ENCODE data around the gene THY1.
"Not testable (repeated sequence)": the region's sequence is repeated elsewhere in the genome, so short reads cannot be mapped to it uniquely, and the experiment has no call there.

The THY1 gene

GRCh38 chr11:119459293-119459976 is 36.5 kb upstream of the THY1 start:
- H3K4me1 ChIP-seq (ENCODE audit: control insufficient read depth in 5 of 5, insufficient read depth in 5 of 5, low read length in 5 of 5), result peaks cover 0 to 19% (median 3%) of the 10 kb centered on the region in 5 donors
- H3K27me3 ChIP-seq (ENCODE audit: control insufficient read depth in 5 of 5, insufficient read depth in 4 of 5, low read length in 5 of 5), result peaks cover 0 to 3% (median 0%) of the 10 kb centered on the region in 5 donors
- H3K36me3 ChIP-seq (ENCODE audit: control insufficient read depth in 5 of 5, insufficient read depth in 5 of 5, low read length in 5 of 5), result no peaks in the 10 kb centered on the region
- H3K4me3 ChIP-seq (ENCODE audit: low read depth in 1 of 5, low read length in 5 of 5), result no peak overlapping the region
- no peak overlapping the region for H3K9ac ChIP-seq (ENCODE audit: low read length in 5 of 5)
- H3K27ac ChIP-seq (ENCODE audit: low read depth, low read length), result no peak overlapping the region
- H3K9me3 ChIP-seq (ENCODE audit: control insufficient read depth in 5 of 5, low read length in 5 of 5), result no peaks in the 10 kb centered on the region

- not testable (repeated sequence) for H3K9ac ChIP-seq (ENCODE audit: low read length in 5 of 5); H3K27ac ChIP-seq (ENCODE audit: low read depth, low read length); H3K4me3 ChIP-seq (ENCODE audit: low read depth in 1 of 5, low read length in 5 of 5); H3K36me3 ChIP-seq (ENCODE audit: control insufficient read depth in 5 of 5, insufficient read depth in 5 of 5, low read length in 5 of 5); H3K9me3 ChIP-seq (ENCODE audit: control insufficient read depth in 5 of 5, low read length in 5 of 5); H3K27me3 ChIP-seq (ENCODE audit: control insufficient read depth in 5 of 5, insufficient read depth in 4 of 5, low read length in 5 of 5)
- H3K4me1 ChIP-seq (ENCODE audit: control insufficient read depth in 5 of 5, insufficient read depth in 5 of 5, low read length in 5 of 5), result peaks cover 0 to 10% (median 3%) of the 10 kb centered on the region in 5 donors
Observed at GRCh38 chr11:119455708-119456107, 32.7 kb upstream of the THY1 start.

DNA sequence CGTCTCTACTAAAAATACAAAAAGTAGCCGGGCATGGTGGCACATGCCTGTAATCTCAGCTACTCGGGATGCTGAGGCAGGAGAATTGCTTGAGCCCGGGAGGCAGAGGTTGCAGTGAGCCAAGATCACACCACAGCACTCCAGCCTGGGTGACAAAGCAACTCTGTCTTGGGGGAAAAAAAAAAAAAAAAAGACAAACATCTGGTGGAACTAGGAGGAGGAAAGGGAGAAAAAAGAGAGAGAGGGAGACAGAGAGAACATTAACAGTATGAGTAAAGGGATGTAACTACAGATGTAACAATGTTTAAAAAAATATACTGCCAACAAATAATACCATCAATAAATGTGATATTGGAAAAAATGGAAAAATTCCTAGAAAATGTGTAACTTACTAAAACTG is 32.3 kb upstream of the THY1 start:
- H3K36me3 ChIP-seq (ENCODE audit: control insufficient read depth in 5 of 5, insufficient read depth in 5 of 5, low read length in 5 of 5); H3K27me3 ChIP-seq (ENCODE audit: control insufficient read depth in 5 of 5, insufficient read depth in 4 of 5, low read length in 5 of 5); H3K4me1 ChIP-seq (ENCODE audit: control insufficient read depth in 5 of 5, insufficient read depth in 5 of 5, low read length in 5 of 5); H3K9ac ChIP-seq (ENCODE audit: low read length in 5 of 5); H3K27ac ChIP-seq (ENCODE audit: low read depth, low read length); H3K4me3 ChIP-seq (ENCODE audit: low read depth in 1 of 5, low read length in 5 of 5); H3K9me3 ChIP-seq (ENCODE audit: control insufficient read depth in 5 of 5, low read length in 5 of 5): not testable (repeated sequence)

DNA sequence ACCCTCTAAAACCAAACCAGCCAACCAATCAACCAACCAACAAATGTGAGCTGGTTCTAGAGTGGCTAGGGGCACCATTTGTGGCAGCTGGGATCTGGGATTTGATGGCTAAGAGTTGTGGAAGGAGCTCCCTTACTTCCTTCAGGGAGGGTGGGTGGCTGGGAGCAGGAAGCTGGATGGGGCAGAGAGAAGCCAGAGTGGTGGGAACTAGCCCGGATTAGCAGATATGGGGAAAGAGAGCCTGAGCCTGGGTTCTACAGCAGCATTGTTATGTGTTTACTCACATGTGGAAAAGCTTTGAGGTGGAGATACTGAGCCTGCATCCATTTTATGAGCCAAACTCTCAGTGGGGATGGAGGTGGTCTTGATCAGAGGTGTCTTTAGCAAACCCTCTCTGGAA is 30.9 kb upstream of the THY1 start:
- Histone ChIP-seq H3K9me3 (ENCODE audit: control insufficient read depth in 5 of 5, low read length in 5 of 5) (no peaks in the 10 kb centered on the region), H3K36me3 (ENCODE audit: control insufficient read depth in 5 of 5, insufficient read depth in 5 of 5, low read length in 5 of 5) (no peaks in the 10 kb centered on the region), H3K27me3 (ENCODE audit: control insufficient read depth in 5 of 5, insufficient read depth in 4 of 5, low read length in 5 of 5) (peaks cover 0 to 5% (median 0%) of the 10 kb centered on the region in 5 donors), H3K4me3 (ENCODE audit: low read depth in 1 of 5, low read length in 5 of 5) (no peak overlapping the region), H3K4me1 (ENCODE audit: control insufficient read depth in 5 of 5, insufficient read depth in 5 of 5, low read length in 5 of 5) (no peaks in the 10 kb centered on the region), H3K27ac (ENCODE audit: low read depth, low read length) (no peak overlapping the region), H3K9ac (ENCODE audit: low read length in 5 of 5) (no peak overlapping the region)

- peaks cover 2 to 17% (median 3%) of the 10 kb centered on the region in 5 donors for H3K4me1 ChIP-seq (ENCODE audit: control insufficient read depth in 5 of 5, insufficient read depth in 5 of 5, low read length in 5 of 5)
- H3K9me3 ChIP-seq (ENCODE audit: control insufficient read depth in 5 of 5, low read length in 5 of 5), result no peaks in the 10 kb centered on the region
- H3K4me3 ChIP-seq (ENCODE audit: low read depth in 1 of 5, low read length in 5 of 5), result no peak overlapping the region
- H3K27me3 ChIP-seq (ENCODE audit: control insufficient read depth in 5 of 5, insufficient read depth in 4 of 5, low read length in 5 of 5), result peaks cover 0 to 8% (median 3%) of the 10 kb centered on the region in 5 donors
- H3K9ac ChIP-seq (ENCODE audit: low read length in 5 of 5), result no peak overlapping the region
- H3K27ac ChIP-seq (ENCODE audit: low read depth, low read length), result no peak overlapping the region
- no peaks in the 10 kb centered on the region for H3K36me3 ChIP-seq (ENCODE audit: control insufficient read depth in 5 of 5, insufficient read depth in 5 of 5, low read length in 5 of 5)
Observed at GRCh38 chr11:119450590-119451326, 27.8 kb upstream of the THY1 start.

GRCh38 chr11:119449498-119449897 is 26.5 kb upstream of the THY1 start:
- Histone ChIP-seq H3K36me3 (ENCODE audit: control insufficient read depth in 5 of 5, insufficient read depth in 5 of 5, low read length in 5 of 5) (no peaks in the 10 kb centered on the region), H3K27ac (ENCODE audit: low read depth, low read length) (no peak overlapping the region), H3K4me3 (ENCODE audit: low read depth in 1 of 5, low read length in 5 of 5) (no peak overlapping the region), H3K4me1 (ENCODE audit: control insufficient read depth in 5 of 5, insufficient read depth in 5 of 5, low read length in 5 of 5) (peaks cover 5 to 22% (median 11%) of the 10 kb centered on the region in 5 donors), H3K9ac (ENCODE audit: low read length in 5 of 5) (no peak overlapping the region), H3K9me3 (ENCODE audit: control insufficient read depth in 5 of 5, low read length in 5 of 5) (no peaks in the 10 kb centered on the region), H3K27me3 (ENCODE audit: control insufficient read depth in 5 of 5, insufficient read depth in 4 of 5, low read length in 5 of 5) (peaks cover 0 to 8% (median 3%) of the 10 kb centered on the region in 5 donors)

DNA sequence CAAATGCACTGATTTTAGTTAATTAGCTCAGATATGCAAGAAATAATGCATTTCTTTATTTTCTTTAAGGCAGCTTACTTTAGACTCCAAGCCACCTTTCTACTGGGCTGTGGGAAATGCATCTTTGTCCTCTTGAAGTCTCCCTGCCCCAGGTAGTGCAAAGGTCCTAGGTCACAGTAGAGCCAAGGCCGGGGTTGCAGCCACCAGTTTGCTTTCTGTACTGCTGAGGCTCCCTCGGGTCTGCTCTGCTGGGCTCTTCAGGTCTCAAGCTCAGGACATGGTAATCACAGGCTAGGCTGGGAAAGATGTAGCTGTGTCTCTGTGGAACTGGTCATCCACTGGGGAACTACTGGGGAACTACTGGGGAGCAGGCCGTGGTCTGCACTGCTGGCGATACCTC is 25.4 kb upstream of the THY1 start:
- no peak overlapping the region for H3K4me3 ChIP-seq (ENCODE audit: low read depth in 1 of 5, low read length in 5 of 5)
- no peak overlapping the region for H3K9ac ChIP-seq (ENCODE audit: low read length in 5 of 5)
- H3K4me1 ChIP-seq (ENCODE audit: control insufficient read depth in 5 of 5, insufficient read depth in 5 of 5, low read length in 5 of 5), result peaks cover 5 to 22% (median 11%) of the 10 kb centered on the region in 5 donors
- H3K36me3 ChIP-seq (ENCODE audit: control insufficient read depth in 5 of 5, insufficient read depth in 5 of 5, low read length in 5 of 5), result no peaks in the 10 kb centered on the region
- H3K27me3 ChIP-seq (ENCODE audit: control insufficient read depth in 5 of 5, insufficient read depth in 4 of 5, low read length in 5 of 5), result peaks cover 0 to 5% (median 3%) of the 10 kb centered on the region in 5 donors
- no peak overlapping the region for H3K27ac ChIP-seq (ENCODE audit: low read depth, low read length)
- H3K9me3 ChIP-seq (ENCODE audit: control insufficient read depth in 5 of 5, low read length in 5 of 5), result no peaks in the 10 kb centered on the region

- no peaks in the 10 kb centered on the region for H3K36me3 ChIP-seq (ENCODE audit: control insufficient read depth in 5 of 5, insufficient read depth in 5 of 5, low read length in 5 of 5)
- no peaks in the 10 kb centered on the region for H3K9me3 ChIP-seq (ENCODE audit: control insufficient read depth in 5 of 5, low read length in 5 of 5)
- no peak overlapping the region for H3K27ac ChIP-seq (ENCODE audit: low read depth, low read length)
- no peak overlapping the region for H3K4me3 ChIP-seq (ENCODE audit: low read depth in 1 of 5, low read length in 5 of 5)
- peaks cover 0 to 5% (median 3%) of the 10 kb centered on the region in 5 donors for H3K27me3 ChIP-seq (ENCODE audit: control insufficient read depth in 5 of 5, insufficient read depth in 4 of 5, low read length in 5 of 5)
- peaks cover 5 to 22% (median 11%) of the 10 kb centered on the region in 5 donors for H3K4me1 ChIP-seq (ENCODE audit: control insufficient read depth in 5 of 5, insufficient read depth in 5 of 5, low read length in 5 of 5)
- no peak overlapping the region for H3K9ac ChIP-seq (ENCODE audit: low read length in 5 of 5)
Observed at GRCh38 chr11:119447664-119448242, 24.8 kb upstream of the THY1 start.

DNA sequence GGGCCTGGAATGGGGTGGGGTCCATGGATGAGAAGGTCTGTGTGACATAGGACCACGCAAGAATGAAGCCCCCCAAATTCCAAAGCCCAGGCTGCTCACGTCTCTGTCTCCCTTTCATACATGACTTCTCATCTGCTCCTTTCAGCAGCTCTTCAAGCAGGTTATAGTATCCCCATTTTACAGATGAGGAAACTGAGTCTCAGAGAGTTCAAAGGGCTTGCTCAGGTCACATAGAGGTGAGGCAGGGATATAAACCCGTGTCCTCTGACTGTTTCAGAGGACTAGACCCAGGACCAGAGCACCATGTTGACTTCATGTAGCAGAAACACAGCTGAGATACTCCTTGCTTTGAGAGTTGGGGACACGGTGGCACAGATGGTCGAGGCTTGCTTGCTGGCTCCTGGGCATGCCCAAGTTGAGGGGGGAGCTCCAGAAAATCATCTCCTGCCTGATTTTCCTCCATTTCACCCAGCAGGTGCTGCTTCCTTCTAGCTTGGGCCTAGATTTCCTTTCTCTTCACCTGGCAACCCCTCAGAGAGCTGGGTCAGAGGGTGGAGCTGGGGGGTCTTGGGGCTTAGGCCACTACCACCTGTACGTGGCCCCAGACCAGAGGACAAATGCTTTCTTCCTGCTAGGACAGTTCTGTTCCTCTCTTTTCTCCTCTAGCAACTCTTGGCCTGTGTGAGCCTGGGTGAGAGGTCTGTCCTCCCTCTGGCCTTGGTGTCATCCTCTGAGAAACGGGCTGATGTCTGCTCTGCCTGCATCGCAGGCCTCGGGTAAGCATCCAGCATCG is 24.1 kb upstream of the THY1 start:
- no peak overlapping the region for H3K9ac ChIP-seq (ENCODE audit: low read length in 5 of 5)
- H3K4me1 ChIP-seq (ENCODE audit: control insufficient read depth in 5 of 5, insufficient read depth in 5 of 5, low read length in 5 of 5), result peaks cover 5 to 22% (median 11%) of the 10 kb centered on the region in 5 donors
- no peak overlapping the region for H3K27ac ChIP-seq (ENCODE audit: low read depth, low read length)
- no peaks in the 10 kb centered on the region for H3K9me3 ChIP-seq (ENCODE audit: control insufficient read depth in 5 of 5, low read length in 5 of 5)
- no peak overlapping the region for H3K4me3 ChIP-seq (ENCODE audit: low read depth in 1 of 5, low read length in 5 of 5)
- peaks cover 0 to 5% (median 3%) of the 10 kb centered on the region in 5 donors for H3K27me3 ChIP-seq (ENCODE audit: control insufficient read depth in 5 of 5, insufficient read depth in 4 of 5, low read length in 5 of 5)
- no peaks in the 10 kb centered on the region for H3K36me3 ChIP-seq (ENCODE audit: control insufficient read depth in 5 of 5, insufficient read depth in 5 of 5, low read length in 5 of 5)
